ENCODE measurements around the gene TRNP1.

The TRNP1 gene

DNA sequence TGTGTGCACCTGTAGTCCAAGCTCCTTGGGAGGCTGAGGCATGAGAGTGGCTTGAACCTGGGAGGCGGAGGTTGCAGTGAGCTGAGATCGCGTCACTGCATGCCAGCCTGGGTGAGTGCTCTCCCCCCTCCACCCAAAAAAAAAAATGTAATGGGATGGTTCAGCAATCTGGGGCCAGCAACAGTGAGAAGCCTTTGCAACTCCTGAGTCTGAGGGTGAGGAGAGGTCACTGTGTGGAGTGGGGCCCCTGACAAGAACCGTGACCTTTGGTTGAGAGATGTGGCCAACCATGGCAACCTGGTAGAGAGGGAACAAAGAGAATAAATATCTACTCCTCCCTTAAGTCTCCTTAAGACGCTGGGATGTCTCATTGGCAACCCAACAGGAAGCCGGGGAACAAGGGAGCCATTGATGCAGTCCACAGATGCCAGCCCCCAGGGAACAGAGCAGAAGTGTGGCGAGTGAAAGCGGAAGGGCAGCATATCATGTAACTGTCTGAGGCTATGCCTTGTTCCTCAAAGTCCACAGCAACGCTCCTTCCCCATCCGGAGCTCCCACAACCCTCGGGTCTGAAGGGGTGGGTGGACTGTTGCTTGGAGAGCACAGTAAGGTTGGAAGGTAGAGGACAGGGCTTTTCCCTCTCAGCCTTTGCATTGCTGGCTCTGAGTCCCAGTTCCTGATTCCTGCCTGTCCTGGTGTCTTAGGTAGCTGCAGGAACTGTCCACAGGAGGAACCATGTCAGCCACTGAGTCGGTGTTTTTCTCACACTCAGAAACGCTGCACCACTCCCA lies 8.3 kb downstream of the TRNP1 start:
- DNase-seq: peak in 43 of 58 donors; percentile 8 to 72 (median 37)

DNA sequence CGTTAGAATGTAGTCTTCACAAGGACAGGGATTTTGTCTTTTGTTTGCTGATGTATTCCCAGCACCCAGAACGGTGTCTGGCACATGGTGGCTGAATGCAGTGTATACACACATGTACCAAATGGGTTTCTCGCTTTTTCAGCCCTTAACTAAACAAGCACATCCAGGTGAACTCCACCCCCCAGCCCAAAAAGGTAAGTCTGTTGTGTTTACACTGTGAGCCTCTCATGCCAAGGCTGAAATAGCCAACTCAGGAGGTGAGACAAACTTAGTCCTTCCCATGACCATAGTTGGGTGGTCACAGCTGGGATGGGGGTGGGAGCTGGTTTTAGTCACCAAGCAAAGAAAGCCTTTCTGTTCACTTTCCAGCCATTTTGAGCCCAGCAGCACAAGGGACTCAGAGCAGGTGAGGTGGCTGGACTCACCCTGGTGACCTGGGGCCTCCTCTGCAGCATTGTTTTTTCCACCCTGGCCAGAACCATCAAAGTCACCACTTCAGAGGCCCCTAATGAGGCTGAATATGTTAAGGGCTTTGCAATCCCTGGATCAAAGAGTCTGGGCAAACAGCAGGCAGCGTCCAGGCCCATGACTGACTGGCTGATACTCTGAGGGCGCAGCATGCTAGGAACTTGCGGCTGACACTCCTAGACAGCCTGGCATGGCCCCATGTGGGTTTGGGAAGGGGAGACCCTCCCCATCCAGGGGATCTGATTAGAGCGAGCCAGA lies 10.4 kb downstream of the TRNP1 start:
- no peak for DNase-seq

DNA sequence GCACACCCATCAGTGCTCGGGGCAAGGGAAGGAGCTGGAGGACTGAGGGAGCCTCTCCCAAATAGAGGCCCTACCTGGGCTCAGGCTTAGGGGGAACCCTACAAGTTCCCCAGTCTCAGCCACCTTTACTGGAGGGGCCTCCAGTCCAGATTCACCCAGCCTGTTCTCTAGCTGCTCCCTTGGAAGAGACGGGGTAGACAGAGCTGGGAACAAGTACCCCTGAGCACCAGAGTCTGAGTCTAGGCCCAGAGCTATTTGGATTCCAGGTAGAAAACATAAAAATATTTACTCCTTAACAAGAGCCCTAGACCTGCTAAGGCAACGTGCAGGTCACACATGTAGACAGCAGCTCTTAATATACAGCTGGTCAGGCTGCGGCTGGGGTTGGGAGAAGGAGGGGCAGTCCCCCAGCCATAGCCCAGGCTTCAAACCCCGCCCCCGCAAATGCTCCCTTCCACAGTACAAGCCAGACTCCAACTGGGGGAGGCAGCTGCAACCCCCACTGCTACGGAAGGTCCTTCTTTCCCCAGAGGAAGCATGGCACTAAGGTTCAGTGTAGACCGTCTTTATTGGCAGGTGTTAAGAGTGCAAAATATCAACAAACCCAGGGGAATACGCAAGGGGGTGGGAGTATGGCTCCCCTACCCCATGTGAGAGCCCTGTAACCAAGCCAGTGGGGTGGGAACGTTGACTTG lies 11.1 kb downstream of the TRNP1 start:
- no peak for DNase-seq

DNA sequence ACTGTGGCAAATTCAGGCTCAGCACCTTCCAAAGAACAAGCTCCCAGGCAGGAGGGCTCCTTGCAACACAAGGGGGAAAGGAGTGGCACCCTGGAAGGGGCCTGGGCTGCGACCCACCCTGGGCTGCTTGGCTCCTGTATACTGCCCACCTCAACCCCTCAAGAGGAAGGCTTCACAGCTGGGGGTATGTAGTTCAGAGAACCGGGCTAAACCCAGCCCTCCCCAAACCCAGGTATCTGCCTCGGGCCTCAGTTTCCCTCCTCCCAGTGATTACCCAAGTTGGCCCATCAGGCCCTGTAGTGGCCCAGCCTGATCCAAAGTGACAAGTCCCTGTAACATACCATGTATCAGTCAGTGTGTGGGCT lies 11.7 kb downstream of the TRNP1 start:
- no peak for DNase-seq

DNA sequence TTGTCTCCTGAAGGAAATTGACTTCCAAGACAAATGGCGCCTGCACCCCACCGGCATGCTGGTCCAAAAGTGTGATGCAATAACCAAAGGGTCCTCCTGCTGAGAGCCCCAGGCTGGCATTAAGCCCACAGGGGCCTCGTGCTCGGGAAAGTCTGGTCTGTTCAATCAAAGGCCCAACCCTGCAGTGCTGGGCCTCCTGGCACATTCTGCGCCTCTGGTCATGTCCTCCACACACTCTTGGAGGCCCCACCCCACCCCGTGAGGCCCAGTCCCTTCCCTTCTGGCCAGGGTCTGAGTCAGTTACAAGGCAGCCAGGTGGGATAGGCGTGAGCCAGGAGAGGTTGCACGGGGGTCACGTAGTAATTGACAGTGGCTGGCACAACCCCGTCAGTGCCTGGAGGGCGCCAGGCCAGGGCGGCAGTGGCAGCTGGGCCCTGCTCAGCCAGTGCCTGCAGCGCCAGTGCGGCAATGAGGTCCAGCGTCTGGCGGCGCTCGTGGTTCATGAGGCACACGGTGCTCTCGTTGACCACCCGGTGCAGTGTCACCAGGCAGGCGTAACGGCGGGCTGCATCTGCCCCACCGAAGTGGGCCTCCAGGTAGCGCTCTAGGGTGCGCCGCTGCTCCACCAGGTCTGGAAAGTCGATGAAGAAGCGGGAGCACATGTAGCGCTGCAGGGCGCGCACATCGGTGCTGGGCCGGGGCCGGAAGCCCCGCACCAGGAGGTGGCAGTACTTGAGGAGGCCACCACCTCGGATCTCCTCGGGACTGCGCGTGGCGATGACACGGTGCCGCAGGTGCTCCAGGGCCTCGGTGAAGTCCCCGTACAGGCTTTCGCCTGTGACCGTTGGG lies 12.4 kb downstream of the TRNP1 start:
- DNase-seq: no peak

DNA sequence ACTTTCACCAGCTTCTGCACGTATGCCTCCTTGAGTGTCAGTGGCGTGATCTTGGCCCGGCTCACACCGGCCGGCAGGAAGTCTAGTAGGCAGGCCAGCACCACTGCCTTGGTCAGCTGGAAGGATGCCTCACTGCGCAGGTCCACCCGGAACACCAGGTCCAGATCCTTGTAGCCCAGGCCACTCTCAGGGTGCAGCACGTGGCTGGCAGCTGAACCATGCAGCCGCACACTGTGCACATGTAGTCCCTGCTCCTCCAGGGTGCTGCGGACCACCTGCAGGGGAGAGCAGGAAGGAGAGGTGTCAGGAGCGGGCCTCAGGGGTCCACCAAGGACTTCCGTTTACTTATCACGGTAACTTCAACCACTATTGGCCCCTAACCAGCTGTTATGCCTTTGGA lies 13.2 kb downstream of the TRNP1 start:
- DNase-seq: no peak

DNA sequence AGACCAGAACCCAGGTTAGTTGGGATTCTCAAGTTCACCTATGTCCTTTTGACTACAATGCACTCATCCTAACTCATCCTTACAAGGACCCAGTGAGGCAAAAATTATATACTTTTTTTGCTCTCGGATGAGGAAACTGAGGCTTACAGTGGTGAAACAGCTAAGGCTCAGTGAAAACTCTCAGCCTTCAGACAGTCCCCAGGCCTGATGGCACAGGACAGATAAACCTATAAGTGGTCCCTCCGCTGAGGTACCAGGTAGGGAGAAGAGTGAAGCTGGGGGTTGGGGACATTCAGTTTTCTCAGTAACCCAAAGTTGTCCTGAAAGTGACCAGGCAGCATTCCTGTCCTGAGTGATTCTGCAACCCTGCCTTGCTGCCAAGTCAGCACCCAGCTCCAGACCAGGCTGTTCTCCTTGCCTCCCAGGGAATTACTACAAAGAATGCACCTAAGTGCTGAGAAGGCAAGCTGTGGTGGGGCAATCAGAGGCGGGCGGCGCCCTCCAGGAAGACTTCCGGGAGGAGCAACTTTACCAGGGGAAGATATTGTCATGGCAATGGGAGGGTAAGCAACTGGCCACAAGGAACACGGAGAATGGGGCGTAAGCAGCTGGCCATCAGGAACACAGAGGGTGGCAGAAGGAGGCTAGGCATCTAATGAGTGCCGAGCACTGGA lies 14.6 kb downstream of the TRNP1 start:
- DNase-seq: no peak

DNA sequence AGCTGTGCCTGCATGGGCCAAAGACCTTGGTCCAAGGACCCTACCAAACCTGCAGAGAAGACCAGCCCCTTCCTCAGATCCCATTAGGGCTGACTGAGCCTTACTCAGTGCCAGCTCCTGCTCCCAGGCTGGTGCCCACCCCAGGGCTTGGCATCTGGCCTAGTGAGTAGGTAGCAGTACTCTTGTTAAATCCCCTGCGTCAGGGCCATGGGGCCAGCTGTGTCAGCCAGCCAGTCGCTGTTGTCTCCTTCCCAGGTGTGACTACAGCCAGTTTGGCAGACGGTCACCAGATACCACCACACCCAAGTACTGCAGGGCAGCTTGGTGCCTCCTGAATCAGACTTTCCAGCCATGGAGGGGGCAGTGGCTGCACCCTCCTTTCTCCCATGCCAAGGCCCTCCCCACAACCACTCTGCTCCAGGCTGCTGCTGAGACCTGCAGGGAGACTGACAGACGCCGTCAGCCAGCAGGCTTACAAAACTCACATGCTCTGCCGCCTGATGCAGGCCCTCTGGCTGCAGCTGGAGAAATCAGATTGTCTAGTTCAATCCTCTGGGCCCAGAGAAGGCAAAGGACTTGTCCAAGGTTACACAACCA lies 16.2 kb downstream of the TRNP1 start:
- no peak for DNase-seq

DNA sequence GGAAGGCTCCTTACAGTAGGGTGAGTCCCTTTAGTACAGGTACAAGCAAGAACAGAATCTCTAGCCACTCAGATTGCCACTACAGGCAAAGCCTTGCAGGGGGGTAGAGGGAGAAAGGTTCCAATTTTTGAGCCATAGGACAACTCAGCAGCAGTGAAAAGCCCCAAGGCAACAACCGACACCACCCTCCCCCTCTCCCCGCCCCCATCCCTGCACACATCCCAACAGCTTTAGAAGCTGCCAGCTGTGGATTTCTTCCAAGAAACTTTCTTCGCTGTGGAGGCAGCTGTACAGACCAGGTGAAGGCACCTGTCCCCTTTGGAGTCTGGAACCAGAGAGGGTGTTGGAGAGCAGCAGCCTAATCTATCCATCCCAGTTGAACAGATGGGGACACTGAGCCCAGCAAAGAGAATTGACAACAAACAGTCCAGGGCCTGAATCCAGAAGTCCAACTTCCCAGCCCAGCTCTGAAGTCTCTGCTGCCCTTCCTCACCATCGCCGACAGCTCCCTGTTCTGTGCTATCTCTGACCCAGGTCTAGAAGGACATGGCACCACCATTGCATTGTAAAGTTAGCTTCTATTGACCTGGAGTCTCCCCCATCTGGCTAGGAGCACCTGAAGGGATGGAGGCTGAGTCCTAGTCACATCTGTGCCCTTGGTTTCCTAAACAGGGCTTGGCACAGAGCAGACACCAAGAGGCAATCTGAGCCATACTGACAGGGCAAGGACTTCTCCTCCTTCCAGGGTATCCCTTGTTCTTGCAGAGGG lies 16.9 kb downstream of the TRNP1 start:
- DNase-seq: no peak

DNA sequence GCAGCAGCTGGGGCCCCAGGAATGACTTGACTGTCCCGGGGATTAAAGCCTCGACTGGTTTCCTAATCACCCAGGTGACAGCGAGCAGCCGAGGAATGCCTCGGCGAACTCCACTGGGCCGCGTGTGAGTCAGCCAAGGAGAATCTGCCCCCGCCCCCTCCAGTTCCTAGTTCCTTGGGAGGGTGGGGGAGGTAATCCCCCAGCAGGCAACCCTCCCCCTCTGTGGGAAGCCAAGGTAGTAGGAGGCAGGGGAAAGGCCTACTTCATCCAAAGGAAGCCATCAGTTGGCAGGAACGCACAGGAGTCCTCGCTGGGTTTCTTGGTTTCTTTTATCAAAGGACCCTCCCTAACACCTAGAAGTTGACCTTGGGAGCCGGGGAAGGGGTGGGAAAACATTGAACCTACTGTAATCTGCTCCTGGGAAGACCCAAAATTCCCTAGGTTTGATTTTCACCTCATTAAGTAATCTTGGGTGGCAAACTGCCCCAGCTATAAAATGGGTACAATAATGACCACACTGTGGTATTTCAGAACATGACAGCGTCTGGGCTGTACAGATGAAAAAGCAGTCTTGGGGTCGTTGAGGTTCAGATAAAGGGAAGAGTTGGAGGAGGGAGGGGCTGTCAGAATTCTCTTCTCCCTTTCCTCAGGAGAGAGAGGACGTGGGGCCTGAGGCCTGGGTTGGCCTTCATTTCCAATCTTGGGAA lies 17.7 kb downstream of the TRNP1 start:
- DNase-seq: peak in 2 of 58 donors; percentile 8 to 9

DNA sequence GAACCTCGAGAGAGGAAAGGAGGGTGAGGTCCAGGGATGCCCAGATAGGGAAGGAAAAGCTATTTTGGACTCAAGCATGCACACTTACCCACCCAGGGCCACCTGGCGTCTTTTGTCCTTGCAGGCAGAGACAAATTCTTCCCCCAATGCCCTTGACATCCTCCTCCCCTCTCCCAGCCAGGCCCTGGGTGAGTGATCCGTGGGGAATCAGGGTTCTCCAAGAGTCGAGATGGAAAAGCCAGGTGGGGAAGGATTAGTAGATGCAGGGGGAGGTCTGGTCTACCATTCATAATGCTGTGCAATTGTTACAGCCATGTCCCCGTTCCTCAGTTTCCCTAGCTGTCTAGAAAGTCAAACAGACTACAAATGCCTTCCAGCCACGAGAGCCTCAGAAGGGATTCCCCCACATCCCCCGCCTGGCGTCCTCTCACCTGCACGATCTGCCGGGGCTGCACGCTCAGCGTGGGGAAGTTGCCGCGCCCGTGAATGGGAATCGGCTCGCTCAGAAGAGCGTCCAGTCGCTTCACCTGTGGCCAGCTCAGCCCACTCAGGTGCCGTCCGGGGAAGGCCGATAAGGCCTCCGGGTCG lies 18.6 kb downstream of the TRNP1 start:
- no peak for DNase-seq

DNA sequence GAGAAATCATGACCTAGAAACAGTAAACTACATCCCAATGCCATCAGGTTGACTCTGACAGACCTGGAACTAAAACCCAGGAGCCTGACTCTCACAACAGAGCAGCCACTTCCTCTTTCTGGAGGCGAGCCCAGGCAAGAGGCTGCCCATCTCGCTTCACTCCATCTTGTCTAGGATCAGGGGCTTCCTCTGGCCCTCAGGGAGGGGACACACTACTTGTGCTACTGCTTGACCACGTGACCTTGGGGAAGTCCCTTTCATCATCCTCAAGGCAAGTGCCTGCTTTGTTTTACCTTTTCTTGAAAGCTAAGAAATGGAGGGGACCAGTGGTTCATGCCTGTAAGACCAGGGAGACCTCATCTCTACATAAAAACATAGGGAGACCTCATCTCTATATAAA lies 21.8 kb downstream of the TRNP1 start:
- DNase-seq: no peak

DNA sequence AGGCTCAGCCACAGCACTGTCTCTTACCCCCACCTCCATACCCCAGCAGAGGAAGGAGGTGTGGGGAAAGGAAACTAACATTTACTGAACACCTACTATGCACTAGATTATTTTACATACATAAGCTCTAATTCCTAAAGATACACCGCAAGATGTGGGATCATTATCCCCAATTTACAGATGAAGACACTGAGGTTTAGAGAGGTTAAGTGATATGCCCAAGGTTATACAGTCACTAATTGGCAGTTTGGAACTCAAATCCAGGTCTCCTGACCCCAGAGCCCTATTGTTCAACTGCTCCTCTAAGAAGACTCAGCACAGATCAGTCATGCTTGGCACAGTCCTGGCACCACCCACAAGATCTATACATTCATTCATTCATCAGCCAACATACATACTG lies 22.9 kb downstream of the TRNP1 start:
- no peak for DNase-seq

DNA sequence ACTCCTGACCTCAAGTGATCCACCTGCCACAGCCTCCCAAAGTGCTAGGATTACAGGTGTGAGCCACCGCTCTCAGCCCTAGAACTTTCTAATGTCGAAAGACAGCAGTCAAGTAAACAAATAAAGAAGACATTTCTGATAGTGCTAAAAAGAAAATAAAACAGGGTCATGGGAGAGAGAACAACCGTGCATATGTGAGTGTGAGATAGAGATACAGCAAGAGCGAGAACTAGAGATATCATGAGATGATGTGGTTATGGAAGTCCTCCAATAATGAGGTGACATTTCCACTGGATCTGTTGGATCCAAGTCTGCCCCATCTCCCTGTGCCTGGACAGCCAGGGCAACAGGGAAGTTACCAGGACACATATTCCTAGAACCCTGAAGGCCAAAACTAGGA lies 23.7 kb downstream of the TRNP1 start:
- no peak for DNase-seq

DNA sequence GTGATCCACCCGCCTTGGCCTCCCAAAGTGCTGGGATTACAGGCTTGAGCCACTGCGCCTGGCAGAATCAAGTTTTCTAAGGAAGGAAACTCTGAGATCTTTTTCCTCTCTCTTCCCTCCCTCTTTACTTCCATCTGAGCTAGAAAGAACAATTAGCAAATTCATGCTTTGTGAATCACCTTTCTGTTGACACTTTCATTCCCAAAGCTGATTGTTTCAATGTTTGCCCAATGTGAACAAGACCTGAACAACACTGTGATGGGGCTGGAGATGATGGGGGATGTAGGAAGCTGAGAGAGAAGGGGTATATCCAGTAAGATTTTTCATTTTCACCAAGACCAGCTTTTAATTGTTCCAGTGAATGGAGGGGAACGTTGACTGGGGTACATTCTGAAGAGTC lies 24.8 kb downstream of the TRNP1 start:
- DNase-seq: no peak

DNA sequence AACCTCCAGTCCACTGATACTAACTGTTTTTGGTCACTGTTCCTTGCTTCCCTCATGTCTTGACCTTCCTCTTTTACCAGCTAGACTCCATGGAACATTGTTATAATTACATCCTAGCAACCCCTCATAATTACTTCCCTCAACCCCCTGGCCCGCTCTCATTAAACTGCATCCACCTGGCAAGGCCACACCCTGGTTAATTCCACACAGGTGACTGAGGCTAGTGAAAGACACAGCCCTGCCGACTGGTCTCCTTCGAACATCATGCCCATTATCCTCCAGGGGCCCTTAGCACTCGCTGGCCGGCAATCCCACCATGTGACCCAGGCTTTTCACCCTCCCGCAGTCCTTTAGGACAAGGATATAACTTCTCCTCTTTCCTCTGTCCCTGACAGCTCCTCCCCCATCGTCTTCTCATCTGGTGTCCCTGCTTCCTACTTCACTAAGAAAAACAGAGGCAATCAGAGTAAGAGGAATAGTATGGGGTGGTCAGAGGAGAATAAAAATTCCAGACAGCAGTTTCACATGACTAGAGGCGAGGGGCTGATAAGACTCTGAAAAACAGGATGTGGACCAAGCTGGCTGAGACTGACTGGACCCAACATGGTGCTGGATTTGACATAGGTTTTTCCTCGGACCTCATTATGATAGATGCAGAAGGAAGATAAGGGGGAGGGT lies 28.0 kb downstream of the TRNP1 start:
- DNase-seq: no peak

DNA sequence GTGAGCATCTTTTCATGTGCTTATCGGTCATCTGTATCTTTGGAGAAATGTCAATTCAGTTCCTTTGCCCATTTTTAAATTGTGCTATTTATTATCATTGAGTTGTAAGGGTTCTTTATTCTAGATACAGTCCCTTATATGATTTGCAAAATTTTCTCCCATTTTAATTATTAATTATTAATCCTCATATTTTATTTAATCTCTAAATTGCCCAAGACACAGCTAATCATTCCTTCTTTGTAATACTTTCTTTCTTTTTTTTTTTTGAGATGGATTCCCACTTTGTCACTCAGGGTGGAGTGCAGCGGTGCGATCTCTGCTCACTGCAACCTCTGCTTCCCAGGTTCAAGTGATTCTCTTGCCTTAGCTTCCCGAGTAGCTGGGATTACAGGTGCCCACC lies 32.2 kb downstream of the TRNP1 start:
- DNase-seq: no peak

Measured in anterior cingulate cortex (tissue), 58 donors.